Spinal cord (tissue), 10 donors: ENCODE data around the gene SNX4. TPM values are rescaled to one million over a fixed set of nuclear protein-coding genes. Genes with fewer than 3 reads are reported as not detected.
A peak's percentile ranks its signal among the peaks of the same experiment; 100 is the strongest.
"Not testable (repeated sequence)": the region's sequence is repeated elsewhere in the genome, so short reads cannot be mapped to it uniquely, and the experiment has no call there.

Experiments used
- DNase-seq, 6 donors: peaks; one replicate each; pipeline versions ENCODE4 v3.0.0 to v3.0.0-alpha.2; 2013 to 2015; ENCODE audit warnings: low spot score in 6 of 6, low read depth in 4 of 6
- H3K27ac ChIP-seq: one replicate; pipeline ENCODE4 v1.5.1; 2013; ENCODE audit warnings: low read depth, low read length, control low read depth
- H3K27me3 ChIP-seq: one replicate; pipeline ENCODE4 v1.6.1; 2013; ENCODE audit warnings: low read length; ENCODE audit not compliant: control insufficient read depth, insufficient read depth
- H3K36me3 ChIP-seq: one replicate; pipeline ENCODE4 v1.6.1; 2013; ENCODE audit warnings: low read length; ENCODE audit not compliant: control insufficient read depth, insufficient read depth
- H3K4me1 ChIP-seq: one replicate; pipeline ENCODE4 v1.6.1; 2013; ENCODE audit warnings: low read length; ENCODE audit not compliant: control insufficient read depth, insufficient read depth
- H3K4me3 ChIP-seq: one replicate; pipeline ENCODE4 v1.5.1; 2013; ENCODE audit warnings: low read depth, low read length, control low read depth
- H3K9me3 ChIP-seq: one replicate; pipeline ENCODE4 v1.6.1; 2013; ENCODE audit warnings: low read length; ENCODE audit not compliant: control insufficient read depth, insufficient read depth
- WGBS: methylation state at CpG from one replicate; pipeline ENCODE4 v1.1.5; 2013; ENCODE audit warnings: missing lambda C conversion rate; ENCODE audit not compliant: insufficient coverage; 5-methylcytosine and 5-hydroxymethylcytosine counted together
- polyA plus RNA-seq, 2 donors: library from polyadenylated mRNA; unstranded; fragments of 120-200 nt; gene quantifications; one replicate each; pipeline ENCODE4 v1.2.1, GENCODE V29; 2013; ENCODE audit not compliant: insufficient read length in 2 of 2
- small RNA-seq: library from RNA; depleted of rRNA; stranded (forward); fragments of <200 nt; gene quantifications from one replicate; pipeline ENCODE3, GENCODE V24; 2014; ENCODE audit warnings: low replicate concordance
- total RNA-seq, 2 donors: library from RNA; depleted of rRNA in 1 of 2; stranded (reverse); fragments of 120-200 nt in 1 of 2; fragments of >200 nt in 1 of 2; gene quantifications; one replicate each; pipeline versions ENCODE4 v1.2.3 to v1.2.4, GENCODE V29; 2013 to 2014
- donor health status: healthy.

SNX4 gene
- total and polyA plus RNA-seq, 4 donors = 44.7 to 63.4 (median 53.3) TPM

DNA sequence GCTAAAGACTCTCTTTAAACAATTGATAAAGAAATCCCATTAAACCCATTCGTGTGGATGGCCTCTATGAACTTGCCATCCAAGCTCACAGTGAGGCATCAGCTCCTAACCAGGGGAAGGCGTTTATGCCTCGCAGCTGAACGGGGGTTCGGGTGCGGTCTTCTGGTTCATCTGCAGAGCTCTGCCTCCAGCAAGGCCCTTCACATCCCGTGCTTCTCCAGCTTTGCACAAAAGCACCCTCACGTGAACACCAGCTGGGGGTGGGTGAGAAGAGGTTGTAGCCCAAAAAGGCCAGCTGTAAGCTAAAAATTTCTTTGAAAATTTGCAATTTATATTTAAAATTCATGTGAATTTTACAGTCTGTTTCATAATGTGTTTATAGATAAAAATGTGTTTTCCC, 105.3 kb downstream of the SNX4 start:
- 53% methylated on average over 4 of the region's 8 CpGs for WGBS
- Histone ChIP-seq H3K9me3 (no peaks in the 10 kb centered on the region), H3K4me1 (no peaks in the 10 kb centered on the region), H3K36me3 (no peaks in the 10 kb centered on the region), H3K27me3 (no peaks in the 10 kb centered on the region), H3K4me3 (no peak overlapping the region), H3K27ac (no peak overlapping the region)
- DNase-seq = no peak

DNA sequence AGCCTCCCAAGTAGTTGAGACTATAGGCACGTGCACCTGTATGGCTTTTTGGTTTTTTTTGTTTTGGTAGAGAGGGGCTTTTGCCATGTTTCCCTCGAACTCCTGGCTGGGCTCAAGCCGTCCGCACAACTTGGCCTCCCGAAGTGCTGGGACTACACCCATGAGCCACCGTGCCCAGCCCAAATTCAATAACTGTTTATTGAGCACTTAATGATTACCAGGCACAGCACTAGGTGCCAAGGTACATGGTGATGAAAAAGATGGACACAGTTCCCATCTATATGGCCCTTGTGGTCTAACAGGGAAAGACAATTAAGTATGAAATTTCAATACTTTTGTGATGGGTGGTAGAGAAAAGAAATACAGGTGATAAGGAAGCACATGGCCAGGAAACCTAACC, 109.1 kb downstream of the SNX4 start:
- H3K36me3 ChIP-seq = no peaks in the 10 kb centered on the region
- DNase-seq = no peak
- H3K27me3 ChIP-seq = no peaks in the 10 kb centered on the region
- 94% methylated on average over 3 of the region's 6 CpGs for WGBS
- H3K4me3 ChIP-seq = no peak overlapping the region
- H3K4me1 ChIP-seq = no peaks in the 10 kb centered on the region
- no peak overlapping the region for H3K27ac ChIP-seq
- H3K9me3 ChIP-seq = no peaks in the 10 kb centered on the region

DNA sequence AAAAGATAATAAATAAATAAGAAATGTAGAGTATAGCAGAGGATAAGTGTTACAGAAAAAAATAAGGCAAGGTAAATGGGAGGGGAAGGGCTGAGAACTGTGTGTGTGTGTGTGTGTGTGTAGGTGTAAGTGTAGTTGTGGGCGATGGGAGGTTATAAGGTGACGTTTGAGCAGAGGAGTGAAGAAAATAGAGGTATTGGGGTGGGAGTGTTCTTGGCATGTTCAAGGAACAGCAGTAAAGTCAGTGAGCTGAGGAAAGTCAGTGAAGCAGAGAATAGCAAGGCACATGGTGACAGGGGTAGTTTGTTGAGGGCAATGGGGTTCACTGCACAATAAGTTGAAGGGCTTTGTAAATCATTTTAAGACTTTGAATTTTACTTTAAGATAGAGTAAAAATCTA, 113.9 kb downstream of the SNX4 start:
- WGBS = 78% methylated on average over 2 of the region's 2 CpGs
- H3K36me3 ChIP-seq = no peaks in the 10 kb centered on the region
- no peaks in the 10 kb centered on the region for H3K27me3 ChIP-seq
- H3K4me3 ChIP-seq = no peak overlapping the region
- H3K27ac ChIP-seq = no peak overlapping the region
- no peaks in the 10 kb centered on the region for H3K9me3 ChIP-seq
- DNase-seq = no peak
- no peaks in the 10 kb centered on the region for H3K4me1 ChIP-seq

DNA sequence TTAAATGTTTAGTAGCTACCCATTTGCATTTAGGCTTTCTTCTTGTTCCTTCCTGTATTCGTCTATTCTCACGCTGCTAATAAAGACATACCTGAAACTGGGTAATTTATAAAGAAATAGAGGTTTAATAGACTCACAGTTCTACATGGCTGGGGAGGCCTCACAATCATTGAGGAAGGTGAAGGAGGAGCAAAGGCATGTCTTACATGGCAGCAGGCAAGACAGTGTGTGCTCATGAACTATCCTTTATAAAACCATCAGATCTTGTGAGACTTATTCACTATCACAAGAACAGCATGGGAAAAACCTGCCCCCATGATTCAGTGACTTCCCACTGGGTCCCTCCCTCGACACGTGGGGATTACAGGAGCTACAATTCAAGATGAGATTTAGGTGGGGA, 114.5 kb downstream of the SNX4 start:
- not testable (repeated sequence) for H3K27me3 ChIP-seq, H3K4me3 ChIP-seq, H3K36me3 ChIP-seq, H3K4me1 ChIP-seq, H3K9me3 ChIP-seq, H3K27ac ChIP-seq, DNase-seq
- 100% methylated on average over 1 of the region's 4 CpGs for WGBS

DNA sequence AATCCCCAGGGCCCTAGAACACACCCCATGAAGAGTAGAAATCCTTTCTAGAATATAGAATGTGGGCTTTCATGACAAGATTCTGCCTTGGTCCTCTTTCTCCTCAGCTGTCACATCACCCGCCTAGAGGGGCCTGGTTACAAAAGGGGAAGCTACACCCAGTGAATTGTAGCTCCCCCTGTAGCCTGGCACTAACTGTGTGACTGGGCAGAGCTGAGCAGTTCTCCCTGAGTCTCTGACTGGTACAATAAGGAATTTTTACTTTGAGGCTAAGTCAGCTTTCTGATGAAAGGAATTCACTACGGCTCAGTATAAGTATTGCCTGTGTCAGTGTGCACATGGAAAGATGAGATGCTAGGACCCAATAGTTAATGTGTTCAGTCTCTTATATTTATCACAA, 116.2 kb downstream of the SNX4 start:
- Histone ChIP-seq H3K27me3 (no peaks in the 10 kb centered on the region), H3K9me3 (no peaks in the 10 kb centered on the region), H3K27ac (no peak overlapping the region), H3K36me3 (no peaks in the 10 kb centered on the region), H3K4me1 (no peaks in the 10 kb centered on the region), H3K4me3 (no peak overlapping the region)
- no peak for DNase-seq
- no CpG with 5 or more reads among the region's 2 CpGs for WGBS

DNA sequence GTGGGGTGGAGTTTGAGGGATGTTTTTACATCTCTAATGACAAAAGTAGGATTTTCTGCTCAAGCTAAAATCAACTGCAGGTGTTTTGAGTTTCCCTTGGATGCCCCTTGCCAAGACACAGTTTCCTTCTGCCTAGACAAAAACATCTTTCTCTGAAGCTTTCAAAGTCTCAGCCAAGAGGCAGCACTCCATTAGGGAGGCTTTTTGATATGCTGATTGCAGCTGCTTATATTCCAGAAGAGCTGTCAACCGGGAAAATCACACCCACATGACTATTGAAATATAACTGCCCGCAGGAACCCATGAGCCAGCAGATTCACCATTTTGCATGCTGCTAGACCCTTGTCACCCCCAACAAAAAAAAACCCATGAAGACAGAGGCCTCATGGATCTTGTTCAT, 117.4 kb downstream of the SNX4 start:
- Histone ChIP-seq H3K36me3 (no peaks in the 10 kb centered on the region), H3K27ac (no peak overlapping the region), H3K27me3 (no peaks in the 10 kb centered on the region), H3K4me3 (no peak overlapping the region), H3K9me3 (no peaks in the 10 kb centered on the region), H3K4me1 (no peaks in the 10 kb centered on the region)
- WGBS = 27% methylated on average over 2 of the region's 2 CpGs
- DNase-seq = peak in 2 of 6 donors; percentile 16 to 17

DNA sequence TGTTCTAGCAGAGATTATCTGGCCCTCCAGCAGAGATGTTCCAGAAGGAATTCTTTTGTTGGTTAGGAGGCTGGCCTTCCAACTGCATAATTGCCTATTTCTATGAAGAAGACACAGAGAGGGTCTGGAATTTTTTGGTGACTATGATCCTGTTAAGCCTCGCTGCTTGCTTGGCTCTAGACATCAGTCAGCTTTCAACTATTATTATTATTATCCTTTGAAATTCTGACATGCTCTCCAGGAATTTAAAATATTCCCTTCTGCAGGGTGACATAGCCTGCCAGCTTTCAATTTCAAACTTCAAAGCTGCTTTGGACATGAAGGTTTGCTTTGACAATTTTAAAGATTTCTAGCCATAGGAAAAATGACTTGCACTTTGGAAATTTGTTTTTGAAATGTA, 118.6 kb downstream of the SNX4 start:
- Histone ChIP-seq H3K9me3 (no peaks in the 10 kb centered on the region), H3K4me3 (no peak overlapping the region), H3K4me1 (no peaks in the 10 kb centered on the region), H3K36me3 (no peaks in the 10 kb centered on the region), H3K27me3 (no peaks in the 10 kb centered on the region), H3K27ac (no peak overlapping the region)
- WGBS = no CpG with 5 or more reads among the region's 1 CpG
- no peak for DNase-seq

DNA sequence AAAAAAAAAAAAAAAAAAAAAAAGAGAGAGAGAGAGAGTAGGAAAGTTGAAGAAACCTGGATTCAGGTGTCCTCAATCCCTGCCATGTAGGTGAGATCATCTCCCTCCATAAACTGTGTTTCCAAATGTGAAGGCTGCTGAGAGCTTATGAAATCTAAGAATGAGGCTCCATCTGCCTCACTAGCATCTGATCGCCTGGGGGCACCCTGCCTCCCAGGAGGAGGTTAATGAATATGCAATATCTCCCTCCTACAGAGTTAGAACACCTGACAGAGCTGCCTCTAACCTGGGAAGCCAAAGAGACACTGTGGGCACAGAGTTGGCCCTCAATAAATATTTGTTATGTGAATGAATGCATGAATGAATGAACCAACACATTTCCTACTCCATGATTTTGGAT, 121.0 kb downstream of the SNX4 start:
- no CpG with 5 or more reads among the region's 1 CpG for WGBS
- H3K9me3 ChIP-seq = no peaks in the 10 kb centered on the region
- H3K4me3 ChIP-seq = no peak overlapping the region
- H3K4me1 ChIP-seq = no peaks in the 10 kb centered on the region
- H3K27me3 ChIP-seq = no peaks in the 10 kb centered on the region
- H3K27ac ChIP-seq = no peak overlapping the region
- no peaks in the 10 kb centered on the region for H3K36me3 ChIP-seq
- no peak for DNase-seq

Small RNA genes lying within 50 kb of the gene (small RNA-seq; reads per million reads assigned to genes)
- not detected for gene RF00019

Other genes starting within 250 kb of the SNX4 start
- gene ZNF148, start 144.9 kb downstream of the SNX4 start, total RNA-seq = 10 to 100 TPM; 50.5 to 51.4 TPM
- gene ZNF148, start 144.9 kb downstream of the SNX4 start, polyA plus RNA-seq = 10 to 100 TPM; 18.1 to 31.0 TPM
- gene OSBPL11, start 75.3 kb upstream of the SNX4 start, total RNA-seq = 10 to 100 TPM; 11.6 to 22.2 TPM
- 10 to 100 TPM; 14.0 to 19.3 TPM for gene OSBPL11, start 75.3 kb upstream of the SNX4 start, polyA plus RNA-seq